Umbilical cord (tissue), 2 donors: ENCODE measurements around the gene TOX2. TPM values are rescaled to one million over a fixed set of nuclear protein-coding genes. Genes with fewer than 3 reads are reported as not detected.

Experiments
- DNase-seq: peaks from one replicate; pipeline ENCODE4 v3.0.0-alpha.2; 2015; ENCODE audit warnings: low spot score
- total RNA-seq: library from RNA; depleted of rRNA; stranded (reverse); fragments of >200 nt; gene quantifications from one replicate; pipeline ENCODE4 v1.2.3, GENCODE V29; 2014; ENCODE audit warnings: low replicate concordance; ENCODE audit not compliant: insufficient read depth

TOX2 gene
- total RNA-seq, 1 donor from 2014 or later: not detected

DNA sequence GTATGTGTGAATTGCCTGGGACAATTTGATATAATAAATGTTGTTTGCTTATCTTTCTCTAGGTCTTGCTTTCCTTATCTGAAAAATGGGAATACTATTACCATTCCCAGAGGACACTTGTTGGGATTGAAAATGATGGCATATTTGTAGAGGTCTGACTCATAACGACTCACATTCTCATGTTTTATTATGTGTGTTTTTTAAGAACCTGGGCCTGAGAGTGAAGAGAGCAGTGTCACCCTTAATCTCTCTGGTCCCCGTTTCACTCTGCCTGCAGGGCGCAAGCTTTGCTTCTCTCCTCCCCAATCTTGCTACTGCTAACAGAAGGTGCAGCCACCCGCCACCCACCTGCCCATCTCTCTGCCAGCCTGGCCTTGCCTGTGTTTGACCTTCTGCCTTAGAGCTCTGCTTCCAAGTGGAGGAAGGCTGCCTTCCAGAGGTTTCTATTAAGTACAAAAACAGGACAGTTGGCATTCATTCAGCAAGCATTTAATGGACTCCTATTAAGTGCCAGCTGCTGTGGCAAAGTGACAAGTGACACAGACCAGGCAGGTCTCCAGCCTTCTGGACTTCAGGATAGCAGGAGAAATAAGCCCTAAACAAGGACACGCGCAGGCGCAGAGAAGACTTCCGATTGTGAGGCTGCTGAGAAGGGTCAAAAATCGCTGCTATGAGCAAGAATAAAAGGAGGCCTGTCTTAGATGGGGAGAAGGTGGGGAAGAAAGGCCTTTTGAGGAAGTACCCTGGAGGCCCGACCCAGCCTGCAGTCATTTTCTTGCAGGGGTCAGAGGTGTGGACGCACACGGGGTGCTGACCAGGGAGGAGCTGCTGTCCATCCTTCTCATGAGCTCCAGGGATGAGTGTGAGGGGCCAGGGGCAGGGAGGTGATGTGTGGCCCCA is 159.8 kb downstream of the TOX2 start:
- DNase-seq: peak; percentile 23

DNA sequence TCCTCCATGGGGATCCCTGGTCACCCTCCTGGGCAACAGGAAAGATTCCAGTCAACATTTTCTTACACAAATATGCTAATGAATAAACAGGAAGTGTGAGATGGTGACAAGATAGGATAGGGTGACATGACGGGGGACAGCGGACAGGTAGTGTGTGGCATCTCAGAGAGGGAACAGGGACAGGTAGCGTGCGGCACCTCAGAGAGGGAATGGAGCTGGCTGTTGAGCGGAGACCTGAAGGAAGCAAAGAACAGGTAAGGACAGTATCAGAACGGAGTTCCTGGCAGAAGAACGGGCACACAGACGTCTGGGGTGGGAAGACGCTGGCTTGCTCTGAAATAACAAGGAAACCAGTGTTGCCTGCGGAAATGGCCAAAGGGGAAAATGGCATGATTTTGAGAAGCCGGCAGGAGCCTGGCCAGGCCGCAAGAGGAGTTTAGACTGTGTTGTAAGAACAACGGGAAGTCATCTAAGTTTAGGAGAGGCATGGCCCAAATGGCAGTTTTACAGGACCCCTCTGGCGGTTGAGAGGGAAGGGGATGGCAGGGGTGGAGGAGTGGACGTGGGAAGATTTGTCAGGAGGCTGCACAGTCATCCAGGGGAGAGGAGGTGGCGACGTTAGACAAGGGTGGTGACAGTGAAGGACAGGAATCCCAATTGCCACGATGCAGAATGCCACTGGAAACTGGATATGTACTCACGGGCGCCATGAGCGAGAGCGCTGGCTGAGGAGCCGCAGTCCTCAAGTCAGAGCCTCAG is 160.7 kb downstream of the TOX2 start:
- no peak for DNase-seq

DNA sequence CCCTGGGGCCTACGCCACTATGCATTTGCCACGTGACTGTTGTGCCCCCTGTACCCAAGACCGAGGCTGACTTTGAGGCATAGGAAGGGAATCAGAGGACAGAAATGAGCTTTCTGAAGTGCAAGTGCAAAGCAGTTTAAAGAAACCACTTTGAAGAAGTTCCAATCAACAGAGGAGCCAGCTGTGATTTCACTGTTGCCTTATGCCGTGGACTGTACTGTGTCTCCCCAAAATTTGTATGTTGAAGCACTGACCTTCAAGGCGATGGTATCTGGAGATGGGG is 161.2 kb downstream of the TOX2 start:
- DNase-seq: no peak

DNA sequence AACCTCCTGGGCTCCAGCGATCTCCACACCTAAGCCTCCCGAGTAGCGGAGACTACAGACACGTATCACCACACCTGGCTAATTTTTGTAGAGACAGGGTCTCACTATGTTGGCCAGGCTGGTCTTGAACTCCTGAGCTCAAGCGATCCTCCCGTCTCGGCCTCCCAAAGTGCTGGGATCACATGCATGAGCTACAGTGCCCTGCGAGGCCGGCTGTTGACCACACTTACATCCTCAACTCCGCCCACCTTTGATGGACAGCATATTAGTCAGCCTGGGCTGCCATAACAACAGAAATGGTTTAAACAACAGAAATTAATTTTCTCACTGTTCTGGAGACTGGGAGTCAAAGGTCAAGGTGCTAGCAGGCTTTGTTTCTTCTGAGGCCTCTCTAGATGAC is 164.6 kb downstream of the TOX2 start:
- no peak for DNase-seq

DNA sequence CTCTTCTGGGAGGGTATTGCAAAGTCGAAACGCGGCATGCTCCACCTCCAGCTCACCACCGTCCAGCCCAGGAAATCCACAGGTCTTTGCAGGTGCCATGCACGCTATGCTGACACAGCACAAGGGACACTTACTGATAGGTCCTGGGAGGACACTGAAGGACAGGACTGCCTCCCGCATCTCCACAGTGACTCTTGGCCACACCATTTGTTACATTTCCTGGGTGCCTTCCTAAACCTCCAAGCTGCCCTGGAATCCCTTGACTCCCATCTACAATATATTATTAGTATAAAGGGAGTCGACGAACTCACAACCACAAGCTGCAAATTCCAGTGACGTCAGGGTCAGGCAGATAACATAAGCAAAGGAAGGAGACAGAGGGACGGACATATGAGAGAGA is 165.4 kb downstream of the TOX2 start:
- DNase-seq: no peak

DNA sequence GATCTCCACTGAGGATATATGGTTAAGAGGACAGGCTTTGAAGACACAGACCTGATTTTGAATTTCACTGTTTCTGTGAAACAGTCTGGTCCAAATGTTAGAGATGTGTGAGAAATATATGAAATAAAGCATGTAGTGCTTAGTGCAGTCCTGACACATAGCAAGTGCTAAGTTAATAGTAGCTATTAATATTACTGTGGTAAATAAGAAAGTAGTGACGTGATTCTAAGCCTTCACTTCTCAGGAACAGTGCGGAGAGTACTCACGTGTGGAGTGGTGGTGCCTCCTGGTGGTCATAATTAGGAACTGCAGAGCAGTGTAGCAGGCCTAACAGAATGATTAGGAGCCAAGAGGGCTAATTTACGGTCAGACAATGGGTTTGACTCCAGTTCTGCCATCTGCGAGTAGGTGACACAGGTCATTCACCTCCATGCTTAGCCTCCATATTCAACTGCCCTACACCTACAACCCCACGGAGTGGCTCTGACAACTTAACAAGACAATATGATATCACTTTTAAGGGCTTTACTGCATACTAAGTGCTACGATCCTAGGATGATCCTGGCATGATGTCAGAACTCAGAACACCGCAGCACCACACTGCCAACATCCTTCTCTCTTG is 166.1 kb downstream of the TOX2 start:
- DNase-seq: peak; percentile 78

DNA sequence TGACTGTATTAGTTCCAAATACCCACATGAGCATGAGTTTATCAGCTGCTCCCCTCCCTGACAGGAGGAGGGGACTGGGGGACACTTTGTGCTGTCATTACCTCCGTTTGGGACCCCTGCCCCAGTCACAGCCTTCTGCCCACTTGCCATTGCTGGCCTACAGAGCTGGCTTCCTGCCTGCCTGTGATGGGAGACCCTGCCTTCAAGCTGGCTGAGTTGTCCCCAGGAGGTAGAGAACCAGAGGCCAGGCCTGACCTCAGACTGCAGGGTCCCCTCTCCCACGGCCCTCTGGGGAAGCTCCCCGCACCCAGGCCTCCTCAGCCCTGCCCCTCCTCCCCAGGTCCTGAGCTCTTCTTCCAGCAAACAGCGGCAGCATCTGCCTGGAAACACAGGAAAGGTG is 166.8 kb downstream of the TOX2 start:
- no peak for DNase-seq

DNA sequence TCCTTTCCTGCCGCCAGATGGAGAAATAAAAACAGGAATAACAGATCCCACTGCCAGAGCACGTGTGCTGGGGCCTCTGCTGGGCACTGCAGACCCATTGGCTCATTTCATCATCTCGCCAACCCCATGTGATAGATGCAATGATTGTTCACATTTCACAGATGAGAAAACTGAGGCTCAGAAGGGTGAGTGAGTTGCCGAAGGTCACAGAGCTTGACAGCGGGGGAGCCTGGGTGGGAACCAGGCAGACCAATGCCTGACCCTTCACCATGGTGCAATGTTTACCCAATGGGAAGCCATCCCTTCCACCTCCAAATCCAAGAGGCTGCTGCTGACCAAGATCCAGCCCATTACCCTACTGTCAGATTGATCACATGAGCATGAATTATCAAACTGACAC is 167.2 kb downstream of the TOX2 start:
- no peak for DNase-seq

DNA sequence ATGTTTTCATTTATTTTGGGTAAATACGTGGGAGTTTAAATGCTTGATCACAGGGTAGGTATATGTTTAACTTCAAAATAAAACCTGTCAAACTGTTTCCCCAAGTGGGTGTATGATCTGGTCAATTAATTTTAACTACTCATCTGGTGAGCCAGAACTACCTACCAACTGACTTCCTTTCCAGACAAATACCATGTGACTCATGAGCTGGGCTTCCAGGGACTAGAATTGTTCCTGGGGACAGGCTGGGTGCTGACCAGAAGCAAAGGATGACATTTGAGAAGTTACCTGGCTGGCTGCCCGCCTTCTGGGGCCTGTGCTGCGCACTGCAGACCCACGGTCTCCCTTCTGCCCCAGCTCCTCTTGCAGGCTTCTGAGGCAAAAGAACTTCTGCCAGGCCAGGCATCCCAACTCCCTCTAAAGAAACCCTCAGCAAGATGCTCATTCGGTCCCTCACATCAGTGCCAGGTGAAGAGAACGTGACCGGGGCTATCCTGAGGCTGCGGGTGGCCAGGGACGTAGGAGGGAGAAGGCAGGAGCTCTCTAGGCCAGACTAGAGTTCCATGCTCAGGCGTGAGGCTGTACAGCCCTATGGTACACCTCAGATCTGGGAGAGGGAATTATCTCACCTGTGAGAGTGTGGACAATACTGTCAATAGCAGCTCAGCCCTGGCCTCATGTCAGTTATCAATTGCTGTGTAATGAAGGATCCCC is 168.7 kb downstream of the TOX2 start:
- no peak for DNase-seq

DNA sequence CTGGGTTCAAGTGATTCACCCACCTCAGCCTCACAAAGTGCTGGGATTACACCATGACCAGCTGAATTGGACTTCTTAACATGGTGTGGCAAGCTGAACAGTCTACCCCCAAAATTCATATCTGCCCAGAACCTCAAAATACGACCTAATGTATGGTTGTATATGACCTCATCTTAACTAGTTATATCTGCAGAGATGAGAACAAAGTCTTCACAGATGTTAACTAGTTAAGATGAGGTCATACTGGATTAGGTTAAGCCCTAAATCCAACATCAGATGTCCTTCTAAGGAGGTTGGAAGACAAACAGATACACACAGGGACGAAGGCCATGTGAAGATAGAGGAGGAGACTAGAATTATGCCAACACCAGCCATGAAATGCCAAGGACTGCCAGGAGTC is 169.8 kb downstream of the TOX2 start:
- DNase-seq: no peak

DNA sequence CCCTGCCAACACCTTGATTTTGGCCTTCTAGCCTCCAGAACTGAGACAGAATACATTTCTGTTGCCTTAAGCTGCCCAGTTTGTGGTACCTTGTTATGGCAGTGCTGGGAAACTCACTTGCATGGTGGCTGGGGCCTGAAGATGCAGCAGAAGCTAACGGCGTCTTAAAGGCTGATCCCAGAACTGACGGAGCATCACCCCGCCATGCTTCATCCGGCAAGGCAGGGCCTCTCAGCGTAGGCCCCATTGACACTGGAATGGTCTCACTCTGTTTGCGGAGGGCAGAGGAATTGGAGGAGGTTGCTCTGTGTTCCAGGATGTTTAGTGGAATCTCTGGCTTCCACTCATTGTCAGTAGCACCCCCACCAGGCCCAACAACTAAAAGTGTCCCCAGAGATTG is 170.2 kb downstream of the TOX2 start:
- no peak for DNase-seq

DNA sequence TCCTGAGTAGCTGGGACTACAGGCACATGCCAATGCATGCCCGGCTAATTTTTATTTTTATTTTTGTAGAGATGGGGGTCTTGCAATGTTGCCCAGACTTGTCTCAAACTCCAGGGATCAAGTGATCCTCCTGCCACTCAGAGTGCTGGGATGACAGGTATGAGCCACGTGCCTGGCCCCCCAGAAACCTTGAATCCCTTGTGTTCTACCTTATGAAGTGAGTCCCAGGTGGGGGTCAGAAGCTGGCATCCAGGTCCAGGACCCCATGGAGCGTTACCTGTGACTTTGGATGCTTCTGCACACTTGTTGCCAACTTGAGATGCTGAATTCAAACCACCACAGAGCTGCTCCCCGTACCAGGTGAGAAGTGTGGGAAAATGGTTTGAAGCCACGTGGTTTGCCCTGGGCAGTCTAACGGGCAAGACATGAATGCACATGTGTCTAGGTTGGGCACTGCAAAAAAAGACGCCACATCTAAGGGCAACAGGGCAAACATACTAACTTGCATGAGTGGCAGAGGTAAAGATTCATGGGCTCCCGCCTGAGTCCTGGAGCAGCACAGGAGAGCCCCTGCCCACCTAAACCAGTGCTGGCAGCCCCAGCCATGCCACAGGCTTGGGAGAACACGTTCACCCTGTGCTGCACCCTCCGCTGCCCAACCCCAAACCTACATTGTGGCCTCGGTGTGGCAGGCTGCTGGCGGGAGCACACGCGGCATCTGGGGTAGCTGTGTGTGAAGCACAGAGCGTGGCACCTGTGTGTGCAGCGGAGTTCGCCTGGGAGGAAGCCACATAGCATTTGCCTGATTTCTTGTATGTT is 171.2 kb downstream of the TOX2 start:
- no peak for DNase-seq

DNA sequence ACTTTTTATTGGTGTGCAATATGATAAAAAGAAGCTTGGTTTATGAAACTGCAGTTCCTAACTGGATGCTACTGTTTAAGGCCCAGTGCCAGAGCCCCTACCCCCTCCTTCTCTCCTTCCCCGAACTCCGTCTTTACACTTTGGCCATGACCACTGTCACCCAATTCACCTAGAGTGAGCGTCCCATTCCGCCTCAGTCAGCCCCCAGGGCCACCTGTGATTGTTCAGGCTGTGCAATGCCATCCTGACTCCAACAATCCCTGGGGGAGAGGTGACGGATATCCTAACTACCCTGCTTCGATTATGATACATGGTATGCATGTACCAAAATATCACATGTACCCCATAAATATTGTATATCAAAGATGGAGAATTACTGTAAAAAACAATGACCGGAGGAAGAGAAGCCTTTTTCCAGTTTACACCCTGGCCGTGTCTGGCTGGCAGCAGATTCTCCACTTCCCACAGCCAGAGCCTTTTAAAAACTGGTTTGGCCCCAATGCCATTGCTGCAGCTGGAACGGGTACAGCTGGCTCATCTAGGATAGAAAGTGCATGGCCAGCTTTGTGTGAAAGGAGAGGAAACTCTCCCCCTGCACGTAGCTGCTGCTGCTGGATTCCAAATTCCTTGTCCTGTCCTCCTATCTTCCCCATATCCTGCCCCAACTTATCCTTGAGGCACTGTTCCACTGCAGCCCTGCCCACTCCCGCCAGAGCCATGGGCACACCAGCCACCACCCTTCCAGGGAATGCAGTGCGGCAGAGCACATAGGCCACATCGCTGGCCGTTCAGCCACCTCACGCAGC is 172.6 kb downstream of the TOX2 start:
- no peak for DNase-seq

DNA sequence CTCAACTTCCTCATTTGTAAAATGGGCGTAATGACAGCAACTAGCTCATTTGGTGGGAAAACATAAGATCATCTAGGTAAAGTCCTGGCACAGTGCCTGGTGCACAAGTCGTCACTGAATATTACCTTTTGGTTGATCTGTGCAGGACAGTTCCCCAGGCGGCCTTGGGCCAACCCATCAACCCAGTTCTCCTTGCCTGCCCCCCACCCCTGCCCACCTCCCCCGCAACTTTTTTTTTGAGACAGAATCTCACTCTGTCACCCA is 173.1 kb downstream of the TOX2 start:
- no peak for DNase-seq

DNA sequence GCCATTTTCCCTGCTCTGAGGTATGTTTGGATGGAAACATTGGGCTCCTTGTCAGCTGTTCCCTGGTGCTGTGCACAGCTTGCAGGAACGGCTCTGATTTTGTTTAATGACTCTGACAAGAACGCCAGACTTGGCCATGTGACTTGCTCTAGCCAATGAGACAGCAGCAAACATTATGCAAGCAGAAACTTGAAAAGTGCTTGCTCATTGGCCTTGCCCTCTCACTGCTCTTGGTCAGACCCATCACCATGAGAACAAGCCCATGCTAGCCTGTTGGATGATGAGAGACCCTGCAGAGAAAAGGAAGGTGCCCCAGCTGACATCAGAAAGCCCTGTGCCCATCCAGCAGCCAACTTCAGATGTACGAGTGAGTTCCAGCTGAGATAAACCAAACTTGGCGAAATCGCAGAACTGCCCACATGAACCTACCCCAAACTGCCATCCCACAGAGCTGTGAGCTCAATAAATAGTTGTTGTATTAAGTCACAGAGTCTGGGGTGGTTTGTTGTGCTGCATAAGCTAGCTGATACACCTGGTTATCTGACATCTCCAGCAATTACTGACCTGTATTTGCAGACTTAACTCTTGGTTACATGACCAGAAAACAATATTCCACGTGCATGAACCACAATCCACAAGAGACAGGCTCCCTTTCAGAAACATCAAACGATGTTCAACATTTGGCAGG is 175.5 kb downstream of the TOX2 start:
- DNase-seq: no peak

DNA sequence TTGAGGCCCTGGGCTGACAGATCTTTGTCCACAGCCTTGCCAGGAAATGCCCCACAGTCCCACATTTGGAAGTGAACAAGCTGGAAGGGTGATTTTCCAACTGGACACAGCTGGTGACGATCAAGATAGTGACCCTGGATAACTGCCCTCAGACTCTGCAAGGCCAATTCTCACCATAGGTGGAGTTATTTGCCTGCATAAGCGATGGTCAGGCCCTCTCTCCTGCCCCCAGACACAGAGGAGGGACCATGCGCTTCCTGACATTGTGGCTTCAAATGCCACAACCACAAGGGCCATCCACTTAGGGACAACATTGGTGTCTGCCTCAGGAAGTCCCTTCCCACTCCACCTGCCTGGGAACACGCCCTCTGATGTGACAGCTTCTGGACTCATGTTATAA is 176.4 kb downstream of the TOX2 start:
- DNase-seq: no peak

DNA sequence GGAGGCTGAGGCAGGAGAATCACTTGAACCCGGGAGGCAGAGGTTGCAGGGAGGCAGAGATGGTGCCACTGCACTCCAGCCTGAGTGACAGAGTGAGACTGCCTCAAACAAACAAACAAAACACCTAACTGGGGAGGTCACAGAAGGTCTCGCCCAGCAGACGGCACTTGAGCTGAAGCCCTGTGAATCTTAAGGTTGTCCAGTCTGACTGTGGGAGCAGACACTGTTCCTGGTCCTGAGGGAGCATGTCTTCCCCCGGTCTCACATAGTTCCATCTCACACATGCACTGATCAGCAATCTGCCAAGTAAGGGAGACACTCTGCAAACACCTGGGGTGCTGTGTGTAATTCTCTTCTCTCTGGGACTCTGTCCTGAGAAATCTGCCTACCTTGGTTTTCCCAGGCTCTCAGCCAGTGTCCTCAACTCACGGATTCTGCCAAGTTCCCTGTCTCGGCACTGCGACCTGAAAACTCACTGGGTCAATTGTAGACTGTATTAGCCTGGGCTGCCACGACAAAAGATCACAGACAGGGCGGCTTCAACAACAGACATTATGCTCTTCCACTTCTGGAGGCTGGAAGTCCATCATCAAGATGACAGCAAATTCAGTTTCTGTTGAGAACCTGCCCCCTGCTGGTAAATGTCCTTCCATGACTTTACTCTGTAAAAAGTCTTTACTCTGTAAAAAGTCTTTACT is 178.0 kb downstream of the TOX2 start:
- no peak for DNase-seq

DNA sequence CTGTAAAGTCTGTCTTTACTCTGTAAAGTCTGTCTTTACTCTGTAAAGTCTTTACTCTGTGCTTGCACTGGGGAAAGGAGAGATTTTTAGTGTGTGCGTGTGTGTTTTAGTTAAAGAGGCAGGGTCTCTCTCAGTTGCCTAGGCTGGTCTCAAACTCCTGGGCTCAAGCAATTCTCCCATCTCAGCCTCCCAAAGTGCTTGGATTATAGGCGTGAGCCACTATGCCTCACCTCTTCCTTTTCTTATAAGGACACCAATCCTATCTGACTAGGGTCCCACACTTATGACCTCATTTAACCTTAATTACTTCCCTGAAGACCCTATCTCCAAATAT is 178.6 kb downstream of the TOX2 start:
- DNase-seq: no peak

DNA sequence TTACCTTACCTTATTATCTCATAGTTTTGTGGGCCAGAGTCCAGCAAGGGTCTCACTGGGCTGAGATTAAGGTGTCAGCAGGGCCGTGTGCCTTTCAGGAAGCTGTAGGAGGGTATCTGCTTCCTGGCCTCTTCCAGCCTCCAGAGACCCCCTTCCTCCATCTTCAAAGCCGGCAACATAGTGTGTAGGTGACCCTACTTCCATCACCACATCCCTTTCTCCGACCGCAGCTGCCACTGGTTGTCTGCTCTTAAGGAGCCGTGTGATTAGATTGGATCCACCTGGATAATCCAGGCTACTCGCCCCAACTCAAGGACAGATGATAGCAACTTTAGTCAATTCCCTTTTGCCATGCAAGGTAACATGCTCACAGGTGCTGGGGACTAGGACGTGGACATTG is 181.2 kb downstream of the TOX2 start:
- no peak for DNase-seq
